PFSK-1 (cell line): ENCODE results near the gene NT5C2.

Experiments
- FOXP2 ChIP-seq: optimal IDR thresholded peaks from 2 replicates; pipeline ENCODE3; 2011; ENCODE audit warnings: borderline replicate concordance, control low read depth, inconsistent platforms; ENCODE audit not compliant: insufficient read depth; ENCODE audit errors: extremely low read length, extremely low read depth
- POLR2AphosphoS5 ChIP-seq: IDR thresholded peaks from 2 replicates; pipeline ENCODE4 v1.6.1; 2012; ENCODE audit warnings: low read depth, mild to moderate bottlenecking, control low read depth, low read length, moderate library complexity
- REST ChIP-seq, 2 experiments: IDR thresholded peaks; 2 replicates each; pipeline versions ENCODE4 v1.6.1 to v1.8.0; 2011 to 2012; ENCODE audit warnings: low read depth in 2 of 2, low read length in 2 of 2, control low read depth in 1 of 2, inconsistent platforms in 1 of 2, mild to moderate bottlenecking in 1 of 2, moderate library complexity in 1 of 2; ENCODE audit not compliant: insufficient read depth in 1 of 2
- SIN3A ChIP-seq: IDR thresholded peaks from 2 replicates; pipeline ENCODE4 v1.6.1; 2012; ENCODE audit warnings: mild to moderate bottlenecking, low read length, moderate library complexity, borderline replicate concordance; ENCODE audit not compliant: insufficient read depth
- TAF1 ChIP-seq: IDR thresholded peaks from 2 replicates; pipeline ENCODE4 v1.6.1; 2012; ENCODE audit warnings: low read length, control low read depth, borderline replicate concordance; ENCODE audit not compliant: insufficient read depth

Gene NT5C2

GRCh38 chr10:103186128-103186527 is 6.9 kb downstream of the NT5C2 start:
- TF ChIP-seq REST (IDR thresholded peaks at IDR 0.05; ENCODE audit: insufficient read depth in 1 of 2, low read depth in 2 of 2, low read length in 2 of 2) (no peak), POLR2AphosphoS5 (no peak), TAF1 (no peak), FOXP2 (no peak), SIN3A (no peak)

GRCh38 chr10:103184615-103185014 is 8.5 kb downstream of the NT5C2 start:
- TF ChIP-seq TAF1 (no peak), FOXP2 (no peak), POLR2AphosphoS5 (no peak), REST (IDR thresholded peaks at IDR 0.05; ENCODE audit: insufficient read depth in 1 of 2, low read depth in 2 of 2, low read length in 2 of 2) (no peak), SIN3A (no peak)

GRCh38 chr10:103181244-103181643 is 11.8 kb downstream of the NT5C2 start:
- TF ChIP-seq FOXP2 (no peak), TAF1 (no peak), REST (IDR thresholded peaks at IDR 0.05; ENCODE audit: insufficient read depth in 1 of 2, low read depth in 2 of 2, low read length in 2 of 2) (no peak), SIN3A (no peak), POLR2AphosphoS5 (no peak)

- TF ChIP-seq REST (IDR thresholded peaks at IDR 0.05; ENCODE audit: insufficient read depth in 1 of 2, low read depth in 2 of 2, low read length in 2 of 2) = no peak
- no peak for TF ChIP-seq FOXP2
- no peak for TF ChIP-seq POLR2AphosphoS5
- no peak for TF ChIP-seq SIN3A
- TF ChIP-seq TAF1 = no peak
These were observed 12.6 kb downstream of the NT5C2 start for GRCh38 chr10:103180491-103180890.

- TF ChIP-seq REST (IDR thresholded peaks at IDR 0.05; ENCODE audit: insufficient read depth in 1 of 2, low read depth in 2 of 2, low read length in 2 of 2) (no peak), SIN3A (no peak), FOXP2 (no peak), TAF1 (no peak), POLR2AphosphoS5 (no peak)
These were observed 15.9 kb downstream of the NT5C2 start for GRCh38 chr10:103177123-103177522.
